ENCODE data around the gene CCDC180. TPM values are rescaled to one million over a fixed set of nuclear protein-coding genes. Genes with fewer than 3 reads are reported as not detected.

The CCDC180 gene
- total RNA-seq, 1 donor from 2014 or later, result 8.2 TPM

GRCh38 chr9:97349400-97349799, 41.9 kb downstream of the CCDC180 start:
- intact Hi-C loops (cut with DNase I), result no loop called here
- DNase-seq (ENCODE audit: low spot score) (no peak), ATAC-seq (no peak)

GRCh38 chr9:97354637-97355036, 47.2 kb downstream of the CCDC180 start:
- intact Hi-C loops (cut with DNase I), result no loop called here
- DNase-seq (ENCODE audit: low spot score), result no peak
- no peak for ATAC-seq

- ATAC-seq, result no peak
- DNase-seq (ENCODE audit: low spot score), result no peak
- intact Hi-C loops (cut with DNase I), result no loop called here
Measured at GRCh38 chr9:97357056-97357455, 49.6 kb downstream of the CCDC180 start.

Other genes starting within 250 kb of the CCDC180 start
- 19.5 TPM for gene TDRD7, start 104.4 kb downstream of the CCDC180 start, total RNA-seq
- 25.3 TPM for gene TMOD1, start 194.0 kb downstream of the CCDC180 start, total RNA-seq

Measured in sciatic nerve (tissue), 2 donors.